RKO (cell line): Measurements from ENCODE around the gene CREB3L1.

Experiments used
- DNase-seq: peaks from one replicate; pipeline ENCODE4 v3.0.0-alpha.2; 2016; ENCODE audit warnings: low spot score

CREB3L1 gene

GRCh38 chr11:46327829-46328228 is 50.4 kb downstream of the CREB3L1 start:
- DNase-seq = no peak

- DNase-seq = no peak
These were observed 52.7 kb downstream of the CREB3L1 start for GRCh38 chr11:46330154-46330553.

GRCh38 chr11:46330563-46331281 is 53.3 kb downstream of the CREB3L1 start:
- no peak for DNase-seq

GRCh38 chr11:46331282-46331984 is 54.0 kb downstream of the CREB3L1 start:
- no peak for DNase-seq

- no peak for DNase-seq
These were observed 54.7 kb downstream of the CREB3L1 start for GRCh38 chr11:46332093-46332567.

- DNase-seq = no peak
These were observed 55.3 kb downstream of the CREB3L1 start for GRCh38 chr11:46332568-46333393.

GRCh38 chr11:46333394-46333947 is 56.0 kb downstream of the CREB3L1 start:
- DNase-seq = no peak

GRCh38 chr11:46334211-46334610 is 56.7 kb downstream of the CREB3L1 start:
- DNase-seq = no peak

GRCh38 chr11:46335271-46335670 is 57.8 kb downstream of the CREB3L1 start:
- no peak for DNase-seq

- no peak for DNase-seq
These were observed 58.6 kb downstream of the CREB3L1 start for GRCh38 chr11:46335890-46336562.

GRCh38 chr11:46336563-46337180 is 59.2 kb downstream of the CREB3L1 start:
- no peak for DNase-seq

GRCh38 chr11:46337626-46338345 is 60.3 kb downstream of the CREB3L1 start:
- no peak for DNase-seq

GRCh38 chr11:46338636-46338987 is 61.1 kb downstream of the CREB3L1 start:
- DNase-seq = no peak

- DNase-seq = no peak
These were observed 61.7 kb downstream of the CREB3L1 start for GRCh38 chr11:46338988-46339666.

GRCh38 chr11:46339816-46340215 is 62.4 kb downstream of the CREB3L1 start:
- DNase-seq = no peak

GRCh38 chr11:46341454-46341853 is 64.0 kb downstream of the CREB3L1 start:
- DNase-seq = no peak

- DNase-seq = no peak
These were observed 64.8 kb downstream of the CREB3L1 start for GRCh38 chr11:46342239-46342638.

- DNase-seq = no peak
These were observed 66.1 kb downstream of the CREB3L1 start for GRCh38 chr11:46343520-46343919.

GRCh38 chr11:46345131-46345597 is 67.7 kb downstream of the CREB3L1 start:
- no peak for DNase-seq

GRCh38 chr11:46345881-46346484 is 68.5 kb downstream of the CREB3L1 start:
- no peak for DNase-seq
